ENCODE data around the gene TPD52L2.

DNA sequence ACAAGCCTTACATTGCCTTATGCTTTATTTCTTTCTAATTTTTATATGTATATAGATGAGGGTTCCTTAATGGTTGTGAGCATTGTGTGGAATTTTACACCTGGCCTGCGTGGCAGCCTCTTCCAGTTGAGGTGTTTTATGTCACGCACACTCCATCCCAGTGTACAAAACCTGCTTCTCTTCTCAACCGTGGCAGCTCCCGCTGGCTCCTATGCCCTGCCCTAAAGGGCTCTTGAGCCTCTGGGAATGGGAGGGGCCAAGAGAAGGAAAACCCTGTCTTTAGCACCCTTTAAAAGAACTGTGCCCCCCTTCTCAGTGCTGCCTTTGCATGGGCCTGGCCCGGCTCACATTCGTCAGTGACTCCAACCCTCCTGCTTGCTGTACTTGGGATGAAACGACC is 25.5 kb downstream of the TPD52L2 start:
- no peak for TF ChIP-seq CTCF (IDR thresholded peaks at IDR 0.05)
- no peak for TF ChIP-seq POLR2A (IDR thresholded peaks at IDR 0.05)
